Posterior vena cava (tissue), 2 donors: ENCODE results near the gene NCKAP1. TPM values are rescaled to one million over a fixed set of nuclear protein-coding genes. Genes with fewer than 3 reads are reported as not detected.

Experiments used
- DNase-seq: peaks from one replicate; pipeline ENCODE4 v3.0.0-alpha.2; 2020; ENCODE audit warnings: low spot score
- intact Hi-C, 2 donors: fragments of 100-400 bp; cut with DNase I; formaldehyde crosslinking; loops; one replicate each; pipeline versions ENCODE4 v1.14.1 to v1.14.2; 2022 to 2023
- total RNA-seq, 2 donors: library from RNA; stranded (reverse); fragmentation: NEBNext Ultra II Directional; extraction: Animal tissue kit (Norgen Biotek cat#: 25700); gene quantifications; one replicate each; pipeline ENCODE4 v1.2.1, GENCODE V29; 2021
- donor health status: DM: yes; HTN: yes; CAD: no.
- donor health status: DM: yes; HTN: yes; CAD: no.

The NCKAP1 gene
- total RNA-seq, 2 donors from 2014 or later, result 187 to 280 TPM

DNA sequence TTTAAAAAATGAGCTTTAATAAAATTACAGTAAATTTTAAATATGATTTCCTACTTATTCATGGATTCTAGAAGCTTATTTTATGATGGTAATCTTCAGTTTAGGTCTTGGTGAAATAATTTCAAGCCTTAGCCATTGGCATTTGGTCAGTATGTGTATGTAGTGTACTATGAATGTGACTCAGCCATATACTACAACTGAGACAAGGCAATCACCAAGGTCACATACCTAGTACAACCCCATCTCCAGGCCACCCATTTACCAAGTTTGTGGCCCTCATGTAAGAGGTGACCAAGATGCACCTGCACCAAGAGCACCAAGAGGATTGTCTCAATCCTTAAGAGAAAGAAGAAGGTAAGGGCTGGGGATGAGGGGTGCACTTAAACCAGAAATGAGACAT lies 117.0 kb downstream of the NCKAP1 start:
- DNase-seq, result no peak
- intact Hi-C loops, result no loop called here

DNA sequence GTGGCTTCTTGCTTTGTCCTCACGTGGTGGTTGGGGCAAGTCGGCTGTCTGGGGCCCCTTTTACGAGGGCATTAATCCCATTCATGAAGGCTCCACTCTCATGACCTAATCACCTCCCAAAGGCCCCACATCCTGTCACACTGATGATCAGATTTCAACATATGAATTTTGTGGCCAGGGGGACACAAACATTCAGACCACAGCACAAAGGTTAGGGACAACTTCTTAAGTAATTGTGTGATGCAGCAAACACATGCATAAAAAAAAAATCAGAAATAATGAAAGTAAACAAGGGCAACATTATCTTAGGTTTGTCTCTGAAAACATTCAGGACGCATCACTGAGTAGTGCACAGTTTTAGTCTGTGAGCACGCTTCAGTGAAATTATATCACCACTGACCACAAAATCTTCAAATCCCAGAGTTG lies 117.6 kb downstream of the NCKAP1 start:
- intact Hi-C loops, result no loop called here
- DNase-seq, result no peak

- no peak for DNase-seq
- intact Hi-C loops, result no loop called here
Measured at GRCh38 chr2:182920089-182920488, 118.2 kb downstream of the NCKAP1 start.

- no peak for DNase-seq
- intact Hi-C loops, result no loop called here
Measured at GRCh38 chr2:182918961-182919652, 119.2 kb downstream of the NCKAP1 start.

- DNase-seq, result no peak
- intact Hi-C loops, result no loop called here
Measured at GRCh38 chr2:182917924-182918323, 120.3 kb downstream of the NCKAP1 start.

DNA sequence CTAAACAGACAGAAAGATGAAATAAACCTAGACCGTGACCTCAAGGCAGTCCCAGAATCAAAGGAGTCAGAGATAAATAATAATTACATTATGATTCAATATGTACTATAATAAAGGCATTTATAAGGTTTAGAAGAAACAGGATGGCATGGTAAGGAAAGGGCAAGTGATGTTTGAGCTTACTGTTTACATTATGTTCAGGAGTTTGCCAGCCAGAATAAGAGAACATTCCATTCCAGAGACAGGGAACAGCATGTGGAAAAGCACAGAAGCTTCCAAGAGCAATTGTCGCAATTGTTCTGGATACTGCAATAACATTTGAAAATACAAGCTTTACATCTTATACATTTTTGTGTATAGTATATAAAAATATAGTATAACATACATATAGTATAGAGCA lies 121.8 kb downstream of the NCKAP1 start:
- no peak for DNase-seq
- intact Hi-C loops, result no loop called here

DNA sequence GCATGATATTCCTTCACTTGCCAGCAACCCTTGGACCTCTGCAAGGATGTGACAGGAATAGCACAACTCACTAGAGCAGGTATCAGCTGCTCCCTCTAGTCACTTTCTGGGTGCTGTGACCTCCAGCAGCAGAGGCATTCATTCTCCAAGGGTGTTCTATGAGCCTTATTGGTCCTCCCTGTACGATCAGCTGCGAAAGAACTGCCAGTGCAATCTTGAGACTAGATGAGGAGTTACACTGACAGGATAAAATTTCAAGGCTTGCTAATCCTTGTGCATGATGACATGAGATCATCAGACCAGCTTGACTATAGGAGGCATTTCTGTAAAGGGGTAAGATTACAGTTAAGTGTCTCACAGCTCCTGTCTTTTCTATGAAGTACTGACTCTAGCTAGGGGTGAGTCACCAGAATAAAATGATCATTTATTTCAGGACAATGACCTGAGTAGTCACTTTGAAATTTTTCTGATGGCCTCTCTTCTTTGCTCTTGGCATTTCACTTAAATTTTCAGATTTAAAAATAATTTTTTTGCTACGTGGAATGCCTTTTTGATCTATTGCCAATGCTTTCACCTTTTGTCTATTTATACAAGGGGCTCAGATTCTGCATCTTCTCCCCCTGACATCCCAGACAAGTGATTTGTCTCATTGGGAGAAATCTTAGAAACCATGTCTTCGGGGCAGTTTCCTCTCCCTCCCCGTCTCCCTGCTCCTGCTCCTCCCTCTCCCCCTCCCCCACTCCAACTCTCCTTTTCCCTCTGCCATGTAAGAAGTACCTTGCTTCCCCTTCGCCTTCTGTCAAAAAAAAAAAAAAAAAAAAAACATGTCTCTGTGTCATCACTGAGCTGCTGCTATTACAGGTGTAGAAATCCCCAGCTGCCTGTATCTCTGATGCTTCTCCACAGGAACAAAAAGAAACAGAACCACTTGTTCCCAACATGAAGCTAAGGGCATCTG lies 122.6 kb downstream of the NCKAP1 start:
- intact Hi-C loops, result no loop called here
- no peak for DNase-seq

DNA sequence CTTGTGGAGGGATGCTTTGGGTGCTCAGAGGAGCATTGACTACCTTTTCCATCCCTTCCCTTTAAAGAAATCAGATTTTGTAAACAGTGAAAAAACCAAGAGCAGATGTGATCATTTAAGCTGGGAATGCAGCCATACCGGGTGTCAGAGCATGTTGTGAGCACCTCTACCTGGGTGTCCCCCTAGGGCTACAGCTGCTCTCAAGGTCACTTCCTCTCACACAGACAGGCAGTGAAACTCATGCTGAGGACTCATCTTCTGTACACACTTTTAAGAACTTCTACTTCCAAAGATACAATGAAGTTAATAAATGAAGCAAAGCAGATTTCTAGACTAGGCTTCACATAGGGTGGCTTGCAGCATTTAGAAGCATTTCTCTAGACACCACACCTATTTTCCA lies 123.4 kb downstream of the NCKAP1 start:
- intact Hi-C loops, result no loop called here
- DNase-seq, result no peak

- intact Hi-C loops, result no loop called here
- DNase-seq, result no peak
Measured at GRCh38 chr2:182913064-182913463, 125.2 kb downstream of the NCKAP1 start.

DNA sequence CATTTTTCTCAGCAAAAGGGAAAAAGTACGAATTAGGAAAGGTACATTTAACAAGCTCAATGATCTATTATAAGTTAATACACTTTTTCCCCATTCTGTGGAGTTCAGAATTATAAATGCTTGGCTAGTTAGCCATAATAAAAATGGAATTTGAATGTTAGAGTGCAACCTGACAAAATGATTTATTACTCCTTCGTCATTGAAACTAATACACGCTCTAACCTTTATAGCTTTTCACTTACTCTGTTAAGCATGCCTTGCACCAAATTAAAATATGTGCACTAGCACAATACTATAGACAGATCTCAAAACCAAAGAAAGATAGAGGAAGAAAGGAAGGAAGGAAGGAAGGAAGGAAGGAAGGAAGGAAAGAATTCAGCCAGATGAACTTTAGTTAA lies 125.7 kb downstream of the NCKAP1 start:
- DNase-seq, result no peak
- intact Hi-C loops, result no loop called here

DNA sequence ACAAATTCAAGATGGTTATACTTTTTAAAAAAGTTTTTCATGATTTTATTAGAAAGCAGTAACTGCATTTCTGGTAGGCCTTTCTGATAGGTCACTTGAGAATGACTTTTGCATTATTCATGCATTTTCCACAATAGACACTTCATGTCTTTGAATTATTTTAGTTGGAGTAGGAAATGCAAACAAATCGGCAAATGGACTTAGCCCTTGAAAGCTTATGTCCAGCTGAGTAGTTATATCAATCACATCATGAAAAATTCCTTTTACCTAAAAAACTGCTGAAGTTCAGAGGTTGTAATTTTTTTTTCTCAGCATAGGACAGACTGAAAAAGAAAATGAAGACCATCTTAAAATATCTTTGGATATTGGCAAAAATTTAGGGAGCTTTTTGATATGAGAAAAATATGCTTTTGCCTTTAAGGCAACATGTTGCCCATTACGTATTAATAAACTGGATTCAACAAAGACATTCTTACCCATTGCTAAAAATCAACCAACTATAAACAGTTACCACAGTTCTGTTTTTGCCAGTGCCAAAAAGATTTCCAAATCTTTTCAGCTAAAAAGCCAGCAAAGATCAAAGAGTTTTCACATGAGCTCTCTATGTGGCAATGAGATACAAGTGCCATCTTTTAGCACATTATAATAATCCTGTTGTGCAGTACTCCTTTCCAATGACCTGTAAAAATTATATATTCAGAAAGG lies 126.3 kb downstream of the NCKAP1 start:
- DNase-seq, result no peak
- intact Hi-C loops, result no loop called here

DNA sequence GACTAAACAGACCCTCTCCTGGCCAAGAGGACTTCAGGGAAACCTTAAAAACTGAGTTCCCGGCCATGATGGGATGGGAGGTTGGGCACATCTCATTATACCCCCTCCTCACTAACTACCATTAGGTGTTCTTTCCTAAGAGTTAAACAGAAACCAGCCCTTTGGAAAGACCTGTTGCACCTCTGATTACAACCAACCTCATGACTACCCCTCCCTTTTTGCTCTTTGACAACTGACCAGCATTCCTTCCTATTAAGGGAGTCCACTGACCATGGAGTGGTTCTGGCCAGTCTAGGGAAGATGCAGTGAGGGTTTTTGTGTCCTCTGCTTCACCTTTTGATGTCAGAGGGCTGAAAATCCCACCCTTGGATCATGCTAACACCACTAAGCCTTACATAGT lies 127.3 kb downstream of the NCKAP1 start:
- DNase-seq, result no peak
- intact Hi-C loops, result loop anchor here in 1 of 2 donors (1.0 kb wide), 1 partner anchor 22 kb away; no protein-coding TSS in a partner anchor

GRCh38 chr2:182907081-182907830 lies 131.0 kb downstream of the NCKAP1 start:
- DNase-seq, result no peak
- intact Hi-C loops, result no loop called here

DNA sequence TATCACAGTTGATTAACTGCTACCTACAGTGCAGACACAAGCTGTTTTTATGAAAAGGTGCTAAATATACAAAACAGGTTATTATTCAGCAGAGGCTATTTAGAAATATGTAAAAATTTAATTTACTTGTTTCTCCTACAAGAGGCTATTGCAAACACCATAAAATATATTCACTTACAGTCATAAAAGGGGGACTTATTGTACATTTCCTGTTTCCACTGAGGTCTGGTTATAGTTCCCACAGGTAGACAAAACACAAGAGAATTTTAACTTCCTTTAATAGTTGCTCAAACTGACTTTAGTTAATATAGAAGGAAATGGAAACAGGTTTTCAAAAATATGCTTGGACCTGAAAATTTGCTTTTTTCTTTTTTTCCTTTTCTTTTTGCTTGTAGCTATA lies 131.8 kb downstream of the NCKAP1 start:
- no peak for DNase-seq
- intact Hi-C loops, result no loop called here

- intact Hi-C loops, result no loop called here
- DNase-seq, result no peak
Measured at GRCh38 chr2:182904844-182905243, 133.4 kb downstream of the NCKAP1 start.

GRCh38 chr2:182903566-182903965 lies 134.7 kb downstream of the NCKAP1 start:
- DNase-seq, result no peak
- intact Hi-C loops, result no loop called here

- intact Hi-C loops, result no loop called here
Measured at GRCh38 chr2:182901748-182902147, 136.5 kb downstream of the NCKAP1 start.

GRCh38 chr2:182898718-182899117 lies 139.5 kb downstream of the NCKAP1 start:
- intact Hi-C loops, result no loop called here
- no peak for DNase-seq

More at GRCh38 chr2:182901748-182902147, 136.5 kb downstream of the NCKAP1 start:
- no peak for DNase-seq

DNA sequence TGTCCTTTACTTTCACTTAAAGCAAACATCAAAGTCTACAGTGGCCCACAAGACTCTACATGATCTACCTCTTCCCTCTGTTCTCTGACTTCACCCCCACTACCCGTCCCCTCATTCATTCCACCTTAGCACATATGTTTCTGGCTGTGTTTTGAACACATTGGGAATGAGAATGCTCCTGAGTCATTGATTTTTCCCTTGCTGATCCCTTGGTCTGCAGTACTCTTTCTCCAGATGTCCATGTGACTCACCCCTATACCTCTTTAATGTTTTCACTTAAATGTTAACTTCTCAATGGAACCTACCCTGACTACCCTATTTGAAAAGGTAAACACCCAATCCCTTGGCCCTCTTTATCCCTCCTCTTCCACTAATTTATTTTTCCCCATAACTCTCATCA lies 141.1 kb downstream of the NCKAP1 start:
- intact Hi-C loops, result no loop called here
- DNase-seq, result no peak
